Fibroblast of lung (primary cell): Measurements from ENCODE around the gene WDR53. TPM values are rescaled to one million over a fixed set of nuclear protein-coding genes. Genes with fewer than 3 reads are reported as not detected.

ENCODE experiments used
- DNase-seq, 2 donors: peaks; one replicate each; pipeline versions ENCODE4 v3.0.0 to v3.0.0-alpha.2; 2010; ENCODE audit warnings: low read depth in 2 of 2
- H2AFZ ChIP-seq: 2 replicates; pipeline ENCODE4 v1.5.1; 2012; ENCODE audit warnings: low read length, control low read depth, inconsistent platforms
- H3K27ac ChIP-seq: 2 replicates; pipeline ENCODE4 v1.5.1; 2011; ENCODE audit warnings: low read length, control low read depth; ENCODE audit not compliant: insufficient read depth
- H3K27me3 ChIP-seq: 2 replicates; pipeline ENCODE4 v1.5.1; 2011; ENCODE audit warnings: mild to moderate bottlenecking, low read length; ENCODE audit not compliant: control insufficient read depth, insufficient read depth
- H3K36me3 ChIP-seq: 2 replicates; pipeline ENCODE4 v1.5.1; 2011; ENCODE audit warnings: low read length; ENCODE audit not compliant: control insufficient read depth, insufficient read depth
- H3K4me1 ChIP-seq: 2 replicates; pipeline ENCODE4 v1.5.1; 2011; ENCODE audit warnings: low read length; ENCODE audit not compliant: control insufficient read depth, insufficient read depth; ENCODE audit errors: extremely low read depth
- H3K4me2 ChIP-seq: 2 replicates; pipeline ENCODE4 v1.5.1; 2011; ENCODE audit warnings: low read length, control low read depth; ENCODE audit not compliant: insufficient read depth; ENCODE audit errors: extremely low read depth
- H3K4me3 ChIP-seq, 4 experiments: fragments of 200-600 bp in 1 of 4; sonication (generic) in 1 of 4; replicated peaks in 1 of 4; 2 replicates each; pipeline ENCODE4 v1.5.1; 2011 to 2016; ENCODE audit warnings: low read length in 4 of 4, low read depth in 3 of 4, mild to moderate bottlenecking in 3 of 4, control low read depth in 2 of 4, inconsistent platforms in 1 of 4, mixed read lengths in 1 of 4; ENCODE audit not compliant: insufficient read depth in 1 of 4; ENCODE audit errors: control extremely low read depth in 1 of 4
- H3K79me2 ChIP-seq: 2 replicates; pipeline ENCODE4 v1.5.1; 2012; ENCODE audit warnings: mild to moderate bottlenecking, low read length, inconsistent platforms; ENCODE audit not compliant: control insufficient read depth, insufficient read depth
- H3K9ac ChIP-seq: 2 replicates; pipeline ENCODE4 v1.5.1; 2011; ENCODE audit warnings: mild to moderate bottlenecking, low read length, control low read depth; ENCODE audit not compliant: insufficient read depth
- H3K9me3 ChIP-seq: 2 replicates; pipeline ENCODE4 v1.5.1; 2012; ENCODE audit warnings: low read depth, low read length; ENCODE audit not compliant: control insufficient read depth, insufficient read depth
- H4K20me1 ChIP-seq: 2 replicates; pipeline ENCODE4 v1.5.1; 2011; ENCODE audit warnings: low read length; ENCODE audit not compliant: control insufficient read depth, insufficient read depth; ENCODE audit errors: extremely low read depth
- EZH2 ChIP-seq: IDR thresholded peaks from 2 replicates; pipeline ENCODE4 v1.5.1; 2012; ENCODE audit warnings: low read length, control low read depth, mild to moderate bottlenecking; ENCODE audit errors: missing control alignments
- polyA plus RNA-seq, 2 donors: library from polyadenylated mRNA; depleted of rRNA in 1 of 2; stranded (reverse) in 1 of 2; unstranded in 1 of 2; fragments of >200 nt; gene quantifications; 2 replicates each; pipeline ENCODE4 v1.2.1, GENCODE V29; 2011 to 2012; ENCODE audit warnings: missing spikeins in 1 of 2
- total RNA-seq: library from RNA; depleted of rRNA; stranded (reverse); fragments of >200 nt; gene quantifications from 2 replicates; pipeline ENCODE4 v1.2.1, GENCODE V29; 2014
- TF ChIP-seq, protein P1 (sequence below), 2 donors: IDR thresholded peaks in 1 of 2; conservative IDR thresholded peaks in 1 of 2; 1 replicate in 1 of 2; 2 replicates in 1 of 2; pipeline ENCODE4 v1.5.1; 2011 to 2012; ENCODE audit warnings: low read length in 2 of 2, control low read depth in 1 of 2, inconsistent platforms in 1 of 2, low read depth in 1 of 2, mild to moderate bottlenecking in 1 of 2

The WDR53 gene
- total and polyA plus RNA-seq, 2 donors (not counting 1 experiment from before 2014, with no cell fraction given) = 8.3 TPM

DNA sequence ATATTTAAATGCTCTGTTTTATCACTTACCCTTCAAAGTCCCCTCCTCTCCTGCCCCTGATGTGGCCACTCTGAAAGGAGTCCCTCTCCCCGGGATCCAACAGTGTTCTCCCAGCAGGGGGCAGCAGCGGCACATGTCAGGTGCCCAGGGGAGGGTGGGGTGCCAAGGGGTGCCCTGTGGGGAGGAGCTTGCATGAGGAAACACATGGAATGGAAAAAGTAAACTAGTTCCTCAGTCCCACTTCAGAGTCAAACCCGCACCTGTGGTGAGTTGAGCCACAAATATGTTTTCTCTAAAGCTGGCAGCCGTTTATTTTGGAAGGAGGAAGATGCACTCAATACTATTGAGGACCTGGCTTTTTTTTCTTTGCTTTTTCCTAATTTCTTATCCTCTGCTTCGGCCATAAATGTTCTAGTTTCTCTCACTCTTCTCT is 41.0 kb upstream of the WDR53 start:
- TF ChIP-seq, protein P1, sequence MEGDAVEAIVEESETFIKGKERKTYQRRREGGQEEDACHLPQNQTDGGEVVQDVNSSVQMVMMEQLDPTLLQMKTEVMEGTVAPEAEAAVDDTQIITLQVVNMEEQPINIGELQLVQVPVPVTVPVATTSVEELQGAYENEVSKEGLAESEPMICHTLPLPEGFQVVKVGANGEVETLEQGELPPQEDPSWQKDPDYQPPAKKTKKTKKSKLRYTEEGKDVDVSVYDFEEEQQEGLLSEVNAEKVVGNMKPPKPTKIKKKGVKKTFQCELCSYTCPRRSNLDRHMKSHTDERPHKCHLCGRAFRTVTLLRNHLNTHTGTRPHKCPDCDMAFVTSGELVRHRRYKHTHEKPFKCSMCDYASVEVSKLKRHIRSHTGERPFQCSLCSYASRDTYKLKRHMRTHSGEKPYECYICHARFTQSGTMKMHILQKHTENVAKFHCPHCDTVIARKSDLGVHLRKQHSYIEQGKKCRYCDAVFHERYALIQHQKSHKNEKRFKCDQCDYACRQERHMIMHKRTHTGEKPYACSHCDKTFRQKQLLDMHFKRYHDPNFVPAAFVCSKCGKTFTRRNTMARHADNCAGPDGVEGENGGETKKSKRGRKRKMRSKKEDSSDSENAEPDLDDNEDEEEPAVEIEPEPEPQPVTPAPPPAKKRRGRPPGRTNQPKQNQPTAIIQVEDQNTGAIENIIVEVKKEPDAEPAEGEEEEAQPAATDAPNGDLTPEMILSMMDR (conservative IDR thresholded peaks at IDR 0.05 in 1 of 2, IDR thresholded peaks at IDR 0.05 in 1 of 2; ENCODE audit: low read depth in 1 of 2, low read length in 2 of 2) = peak; percentile 74 to 79
- no peak for TF ChIP-seq EZH2
- Histone ChIP-seq H2AFZ (no peak overlapping the region), H3K9me3 (no peaks in the 10 kb centered on the region), H3K4me3 (no peak overlapping the region), H3K4me2 (no peak overlapping the region), H3K79me2 (no peaks in the 10 kb centered on the region), H3K9ac (no peak overlapping the region), H3K27me3 (peaks cover 4% of the 10 kb centered on the region), H4K20me1 (no peaks in the 10 kb centered on the region), H3K4me1 (no peaks in the 10 kb centered on the region), H3K36me3 (no peaks in the 10 kb centered on the region), H3K27ac (no peak overlapping the region)
- DNase-seq = peak; percentile 63 to 79

DNA sequence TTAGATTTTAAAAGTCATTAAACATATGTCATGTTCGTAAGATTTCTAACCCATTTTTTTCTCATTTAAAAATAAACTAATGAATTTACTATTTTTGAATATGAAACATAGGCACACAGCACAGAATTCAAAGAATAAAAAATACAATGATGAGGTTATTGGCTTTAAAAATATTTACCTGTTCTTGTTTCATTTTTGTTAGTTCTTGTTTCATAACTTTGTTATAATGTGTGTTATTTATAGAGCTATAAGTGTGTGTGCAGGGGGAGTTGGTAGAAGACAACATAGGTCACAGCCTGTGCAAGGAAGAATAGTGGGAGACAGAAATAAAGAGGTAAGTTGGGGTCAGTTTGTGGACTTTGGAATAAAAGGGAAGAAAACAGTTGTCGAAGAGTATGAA is 40.3 kb upstream of the WDR53 start:
- no peak overlapping the region for H3K4me2 ChIP-seq
- H3K79me2 ChIP-seq = no peaks in the 10 kb centered on the region
- H3K27ac ChIP-seq = no peak overlapping the region
- no peak overlapping the region for H3K9ac ChIP-seq
- H2AFZ ChIP-seq = no peak overlapping the region
- no peaks in the 10 kb centered on the region for H4K20me1 ChIP-seq
- no peaks in the 10 kb centered on the region for H3K36me3 ChIP-seq
- no peaks in the 10 kb centered on the region for H3K9me3 ChIP-seq
- TF ChIP-seq, protein P1 (conservative IDR thresholded peaks at IDR 0.05 in 1 of 2, IDR thresholded peaks at IDR 0.05 in 1 of 2; ENCODE audit: low read depth in 1 of 2, low read length in 2 of 2) = no peak
- no peak for TF ChIP-seq EZH2
- no peak for DNase-seq
- H3K4me3 ChIP-seq = no peak overlapping the region
- H3K4me1 ChIP-seq = no peaks in the 10 kb centered on the region
- peaks cover 4% of the 10 kb centered on the region for H3K27me3 ChIP-seq

DNA sequence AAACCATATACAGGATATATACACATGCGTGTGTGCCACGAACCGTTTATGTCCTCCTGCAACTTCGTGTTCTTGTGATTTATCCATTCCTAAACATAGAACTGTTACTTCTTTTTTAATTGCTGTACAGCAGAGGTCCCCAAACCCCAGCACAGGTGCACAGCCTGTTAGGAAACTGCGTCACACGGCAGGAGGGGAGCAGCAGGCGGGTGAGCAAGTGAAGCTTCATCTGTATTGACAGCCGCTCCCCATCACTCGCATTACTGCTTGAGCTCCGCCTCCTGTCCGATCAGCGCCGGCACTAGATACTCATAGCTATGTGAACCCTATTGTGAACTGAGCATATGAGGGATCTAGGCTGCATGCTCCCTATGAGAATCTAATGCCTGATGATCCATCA is 36.2 kb upstream of the WDR53 start:
- no peak overlapping the region for H3K4me3 ChIP-seq
- H3K9me3 ChIP-seq = no peaks in the 10 kb centered on the region
- no peak overlapping the region for H2AFZ ChIP-seq
- peaks cover 4% of the 10 kb centered on the region for H3K27me3 ChIP-seq
- no peaks in the 10 kb centered on the region for H3K79me2 ChIP-seq
- H3K4me1 ChIP-seq = no peaks in the 10 kb centered on the region
- no peaks in the 10 kb centered on the region for H4K20me1 ChIP-seq
- H3K36me3 ChIP-seq = no peaks in the 10 kb centered on the region
- no peak for TF ChIP-seq EZH2
- TF ChIP-seq, protein P1 (conservative IDR thresholded peaks at IDR 0.05 in 1 of 2, IDR thresholded peaks at IDR 0.05 in 1 of 2; ENCODE audit: low read depth in 1 of 2, low read length in 2 of 2) = no peak
- DNase-seq = no peak
- no peak overlapping the region for H3K27ac ChIP-seq
- no peak overlapping the region for H3K4me2 ChIP-seq
- H3K9ac ChIP-seq = no peak overlapping the region
